HG02759 (cell line): Measurements from ENCODE around the gene RMND1.
A peak's percentile ranks its signal among the peaks of the same experiment; 100 is the strongest.

Experiments used
- ATAC-seq: cut with Tn5 transposase; IDR thresholded peaks from one replicate; pipeline ENCODE4 v1.9.1; 2021; ENCODE audit warnings: mild to moderate bottlenecking, moderate library complexity; ENCODE audit not compliant: unreplicated experiment

The RMND1 gene

GRCh38 chr6:151428093-151428735 is 23.7 kb downstream of the RMND1 start:
- no peak for ATAC-seq

GRCh38 chr6:151425561-151425960 is 26.4 kb downstream of the RMND1 start:
- ATAC-seq, result no peak

GRCh38 chr6:151422981-151423380 is 28.9 kb downstream of the RMND1 start:
- ATAC-seq, result no peak

GRCh38 chr6:151417477-151417876 is 34.4 kb downstream of the RMND1 start:
- no peak for ATAC-seq

GRCh38 chr6:151414641-151415260 is 37.2 kb downstream of the RMND1 start:
- ATAC-seq, result no peak

- ATAC-seq, result no peak
Observed at GRCh38 chr6:151413372-151414145, 38.4 kb downstream of the RMND1 start.

GRCh38 chr6:151412909-151413308 is 39.0 kb downstream of the RMND1 start:
- ATAC-seq, result no peak

- ATAC-seq, result no peak
Observed at GRCh38 chr6:151409679-151410078, 42.2 kb downstream of the RMND1 start.

GRCh38 chr6:151409260-151409659 is 42.7 kb downstream of the RMND1 start:
- ATAC-seq, result peak; percentile 74

GRCh38 chr6:151408858-151409257 is 43.1 kb downstream of the RMND1 start:
- ATAC-seq, result peak; percentile 6

GRCh38 chr6:151403919-151404308 is 48.0 kb downstream of the RMND1 start:
- no peak for ATAC-seq

GRCh38 chr6:151402228-151402627 is 49.7 kb downstream of the RMND1 start:
- no peak for ATAC-seq

GRCh38 chr6:151400473-151400872 is 51.5 kb downstream of the RMND1 start:
- no peak for ATAC-seq

GRCh38 chr6:151399679-151400078 is 52.2 kb downstream of the RMND1 start:
- no peak for ATAC-seq

- no peak for ATAC-seq
Observed at GRCh38 chr6:151393410-151393809, 58.5 kb downstream of the RMND1 start.

GRCh38 chr6:151392427-151392826 is 59.5 kb downstream of the RMND1 start:
- no peak for ATAC-seq

GRCh38 chr6:151391471-151392413 is 60.2 kb downstream of the RMND1 start, which contains the start of gene ZBTB2:
ZBTB2 (minus strand) TSS chr6:151391559; CDS start chr6:151373637, 17,922 bp downstream.
- ATAC-seq, result peak; percentile 6

- peak; percentile 14 for ATAC-seq
Observed at GRCh38 chr6:151390851-151391470, 61.0 kb downstream of the RMND1 start.

- ATAC-seq, result peak; percentile 81
Observed at GRCh38 chr6:151390276-151390850, 61.6 kb downstream of the RMND1 start.
